WTC11 (cell line): Measurements from ENCODE around the gene SETSIP. TPM values are rescaled to one million over a fixed set of nuclear protein-coding genes. Genes with fewer than 3 reads are reported as not detected.

Experiments used
- ATAC-seq: fragments of 200-7000 bp; cut with Tn5 transposase; 2 replicates; pipeline ENCODE4 v1.10.0; 2021; ENCODE audit warnings: mild to moderate bottlenecking, moderate library complexity
- CTCF ChIA-PET: fragments of 300-600 bp; sonication (Branson Sonifier 250); formaldehyde crosslinking; loops from one replicate; lab custom pipeline; 2021; ENCODE audit warnings: antibody characterized with exemption; lab: Charles Lee
- POLR2A ChIA-PET: fragments of 350-600 bp; sonication (Branson Sonifier 250); formaldehyde crosslinking; loops from one replicate; lab custom pipeline; 2021; ENCODE audit warnings: antibody characterized with exemption; lab: Charles Lee
- DNase-seq: peaks from one replicate; pipeline ENCODE4 v3.0.0; 2021; ENCODE audit warnings: low spot score
- H3K27ac Mint-ChIP-seq: 2 replicates; pipeline ENCODE4 v1.8.0; 2021; ENCODE audit warnings: mixed read lengths
- H3K27me3 Mint-ChIP-seq: 2 replicates; pipeline ENCODE4 v1.8.0; 2021; ENCODE audit warnings: low read depth, mild to moderate bottlenecking, moderate library complexity, mixed read lengths
- H3K36me3 Mint-ChIP-seq: 2 replicates; pipeline ENCODE4 v1.8.0; 2021; ENCODE audit warnings: mixed read lengths
- H3K4me1 Mint-ChIP-seq: 2 replicates; pipeline ENCODE4 v1.8.0; 2022; ENCODE audit warnings: mixed read lengths
- H3K4me3 Mint-ChIP-seq: 2 replicates; pipeline ENCODE4 v1.8.0; 2021; ENCODE audit warnings: mild to moderate bottlenecking, moderate library complexity, mixed read lengths
- H3K9me3 Mint-ChIP-seq: 2 replicates; pipeline ENCODE4 v1.8.0; 2021; ENCODE audit warnings: mixed read lengths
- ATF1 ChIP-seq: sonication (generic); formaldehyde crosslinking; IDR thresholded peaks from 2 replicates; pipeline ENCODE4 v1.8.1; 2023; ENCODE audit warnings: mild to moderate bottlenecking, moderate library complexity, missing genetic modification reagents
- ELF4 ChIP-seq: sonication (generic); formaldehyde crosslinking; IDR thresholded peaks from 2 replicates; pipeline ENCODE4 v1.8.1; 2022; ENCODE audit warnings: low read depth, mild to moderate bottlenecking, moderate library complexity, missing genetic modification reagents
- FOXK1 ChIP-seq: sonication (generic); formaldehyde crosslinking; IDR thresholded peaks from 2 replicates; pipeline ENCODE4 v1.8.0; 2022; ENCODE audit warnings: mild to moderate bottlenecking, moderate library complexity, missing genetic modification reagents
- IRF2 ChIP-seq: sonication (generic); formaldehyde crosslinking; IDR thresholded peaks from 2 replicates; pipeline ENCODE4 v1.8.0; 2022; ENCODE audit warnings: low read depth, missing genetic modification reagents, borderline replicate concordance
- MYBL2 ChIP-seq: sonication (generic); formaldehyde crosslinking; IDR thresholded peaks from 2 replicates; pipeline ENCODE4 v1.8.1; 2023; ENCODE audit warnings: mild to moderate bottlenecking, moderate library complexity, missing genetic modification reagents
- NFE2L1 ChIP-seq: sonication (generic); formaldehyde crosslinking; IDR thresholded peaks from 2 replicates; pipeline ENCODE4 v1.8.1; 2023; ENCODE audit warnings: missing genetic modification reagents
- PRRX2 ChIP-seq: fragments of 250-450 bp; sonication (Bioruptor Pico); IDR thresholded peaks from 2 replicates; pipeline ENCODE4 v1.8.0; 2021; ENCODE audit warnings: mild to moderate bottlenecking
- RORB ChIP-seq: fragments of 250-450 bp; sonication (Bioruptor Pico); IDR thresholded peaks from 2 replicates; pipeline ENCODE4 v1.9.0; 2021; ENCODE audit warnings: mild to moderate bottlenecking
- TCF7 ChIP-seq: sonication (generic); formaldehyde crosslinking; IDR thresholded peaks from 2 replicates; pipeline ENCODE4 v1.8.0; 2022; ENCODE audit warnings: mild to moderate bottlenecking, low read depth, missing genetic modification reagents, moderate library complexity
- TEAD4 ChIP-seq: sonication (generic); formaldehyde crosslinking; IDR thresholded peaks from 2 replicates; pipeline ENCODE4 v1.8.0; 2022; ENCODE audit warnings: mild to moderate bottlenecking, missing genetic modification reagents
- ZNF263 ChIP-seq: sonication (generic); formaldehyde crosslinking; IDR thresholded peaks from 2 replicates; pipeline ENCODE4 v1.8.1; 2022; ENCODE audit warnings: low read depth, mild to moderate bottlenecking, moderate library complexity, missing genetic modification reagents
- total RNA-seq: library from RNA; stranded (reverse); gene quantifications from 3 replicates; pipeline ENCODE4 v1.2.3, GENCODE V29; 2021
- TF ChIP-seq, protein P1 (sequence below): fragments of 250-450 bp; sonication (Bioruptor Pico); IDR thresholded peaks from 2 replicates; pipeline ENCODE4 v2.1.2; 2022; ENCODE audit warnings: mild to moderate bottlenecking, moderate library complexity
- TF ChIP-seq, protein P2 (sequence below): sonication (generic); formaldehyde crosslinking; IDR thresholded peaks from 2 replicates; pipeline ENCODE4 v1.8.1; 2023; ENCODE audit warnings: mild to moderate bottlenecking, missing genetic modification reagents, borderline replicate concordance
- TF ChIP-seq, protein P3 (sequence below): sonication (generic); formaldehyde crosslinking; IDR thresholded peaks from 2 replicates; pipeline ENCODE4 v1.8.1; 2023; ENCODE audit warnings: mild to moderate bottlenecking, missing genetic modification reagents
- TF ChIP-seq, protein P4 (sequence below): sonication (generic); formaldehyde crosslinking; conservative IDR thresholded peaks from 2 replicates; pipeline ENCODE4 v1.8.1; 2022; ENCODE audit warnings: mild to moderate bottlenecking, missing genetic modification reagents
- TF ChIP-seq, protein P5 (sequence below): fragments of 250-450 bp; sonication (Bioruptor Pico); IDR thresholded peaks from 2 replicates; pipeline ENCODE4 v1.9.0; 2021; ENCODE audit warnings: mild to moderate bottlenecking
- TF ChIP-seq, protein P6 (sequence below): sonication (generic); formaldehyde crosslinking; IDR thresholded peaks from 2 replicates; pipeline ENCODE4 v1.8.1; 2022; ENCODE audit warnings: mild to moderate bottlenecking, missing genetic modification reagents, moderate library complexity, borderline replicate concordance
- TF ChIP-seq, protein P7 (sequence below): fragments of 250-450 bp; sonication (Bioruptor Pico); conservative IDR thresholded peaks from 2 replicates; pipeline ENCODE4 v1.9.0; 2021; ENCODE audit warnings: mild to moderate bottlenecking

SETSIP gene
- total RNA-seq, 1 experiment from 2014 or later = not detected

DNA sequence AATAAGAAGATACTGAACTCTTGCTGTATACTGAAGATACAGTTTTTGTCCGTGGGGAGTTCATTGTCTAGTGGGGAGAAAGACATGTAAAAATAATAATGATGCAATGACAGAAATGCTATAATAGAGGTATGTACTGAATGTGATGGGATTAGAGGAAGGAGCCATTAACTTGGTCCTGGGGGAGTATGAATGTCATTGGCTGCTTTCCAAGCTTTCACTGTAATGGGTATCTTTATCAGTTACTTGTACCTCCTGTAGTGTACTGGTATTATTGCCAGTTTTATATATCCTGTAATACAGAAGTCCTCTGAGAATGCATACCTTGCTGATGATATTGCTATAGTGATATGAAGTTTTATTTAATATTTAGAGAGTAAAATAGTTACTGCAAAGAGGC lies 12.3 kb upstream of the SETSIP start (continued):
- TF ChIP-seq, protein P1, sequence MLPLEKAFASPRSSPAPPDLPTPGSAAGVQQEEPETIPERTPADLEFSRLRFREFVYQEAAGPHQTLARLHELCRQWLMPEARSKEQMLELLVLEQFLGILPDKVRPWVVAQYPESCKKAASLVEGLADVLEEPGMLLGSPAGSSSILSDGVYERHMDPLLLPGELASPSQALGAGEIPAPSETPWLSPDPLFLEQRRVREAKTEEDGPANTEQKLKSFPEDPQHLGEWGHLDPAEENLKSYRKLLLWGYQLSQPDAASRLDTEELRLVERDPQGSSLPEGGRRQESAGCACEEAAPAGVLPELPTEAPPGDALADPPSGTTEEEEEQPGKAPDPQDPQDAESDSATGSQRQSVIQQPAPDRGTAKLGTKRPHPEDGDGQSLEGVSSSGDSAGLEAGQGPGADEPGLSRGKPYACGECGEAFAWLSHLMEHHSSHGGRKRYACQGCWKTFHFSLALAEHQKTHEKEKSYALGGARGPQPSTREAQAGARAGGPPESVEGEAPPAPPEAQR (CRISPR knock-in tag) = no peak
- TF ChIP-seq, protein P2, sequence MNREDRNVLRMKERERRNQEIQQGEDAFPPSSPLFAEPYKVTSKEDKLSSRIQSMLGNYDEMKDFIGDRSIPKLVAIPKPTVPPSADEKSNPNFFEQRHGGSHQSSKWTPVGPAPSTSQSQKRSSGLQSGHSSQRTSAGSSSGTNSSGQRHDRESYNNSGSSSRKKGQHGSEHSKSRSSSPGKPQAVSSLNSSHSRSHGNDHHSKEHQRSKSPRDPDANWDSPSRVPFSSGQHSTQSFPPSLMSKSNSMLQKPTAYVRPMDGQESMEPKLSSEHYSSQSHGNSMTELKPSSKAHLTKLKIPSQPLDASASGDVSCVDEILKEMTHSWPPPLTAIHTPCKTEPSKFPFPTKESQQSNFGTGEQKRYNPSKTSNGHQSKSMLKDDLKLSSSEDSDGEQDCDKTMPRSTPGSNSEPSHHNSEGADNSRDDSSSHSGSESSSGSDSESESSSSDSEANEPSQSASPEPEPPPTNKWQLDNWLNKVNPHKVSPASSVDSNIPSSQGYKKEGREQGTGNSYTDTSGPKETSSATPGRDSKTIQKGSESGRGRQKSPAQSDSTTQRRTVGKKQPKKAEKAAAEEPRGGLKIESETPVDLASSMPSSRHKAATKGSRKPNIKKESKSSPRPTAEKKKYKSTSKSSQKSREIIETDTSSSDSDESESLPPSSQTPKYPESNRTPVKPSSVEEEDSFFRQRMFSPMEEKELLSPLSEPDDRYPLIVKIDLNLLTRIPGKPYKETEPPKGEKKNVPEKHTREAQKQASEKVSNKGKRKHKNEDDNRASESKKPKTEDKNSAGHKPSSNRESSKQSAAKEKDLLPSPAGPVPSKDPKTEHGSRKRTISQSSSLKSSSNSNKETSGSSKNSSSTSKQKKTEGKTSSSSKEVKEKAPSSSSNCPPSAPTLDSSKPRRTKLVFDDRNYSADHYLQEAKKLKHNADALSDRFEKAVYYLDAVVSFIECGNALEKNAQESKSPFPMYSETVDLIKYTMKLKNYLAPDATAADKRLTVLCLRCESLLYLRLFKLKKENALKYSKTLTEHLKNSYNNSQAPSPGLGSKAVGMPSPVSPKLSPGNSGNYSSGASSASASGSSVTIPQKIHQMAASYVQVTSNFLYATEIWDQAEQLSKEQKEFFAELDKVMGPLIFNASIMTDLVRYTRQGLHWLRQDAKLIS = no peak
- TF ChIP-seq TCF7 (CRISPR knock-in tag) = no peak
- TF ChIP-seq, protein P3, sequence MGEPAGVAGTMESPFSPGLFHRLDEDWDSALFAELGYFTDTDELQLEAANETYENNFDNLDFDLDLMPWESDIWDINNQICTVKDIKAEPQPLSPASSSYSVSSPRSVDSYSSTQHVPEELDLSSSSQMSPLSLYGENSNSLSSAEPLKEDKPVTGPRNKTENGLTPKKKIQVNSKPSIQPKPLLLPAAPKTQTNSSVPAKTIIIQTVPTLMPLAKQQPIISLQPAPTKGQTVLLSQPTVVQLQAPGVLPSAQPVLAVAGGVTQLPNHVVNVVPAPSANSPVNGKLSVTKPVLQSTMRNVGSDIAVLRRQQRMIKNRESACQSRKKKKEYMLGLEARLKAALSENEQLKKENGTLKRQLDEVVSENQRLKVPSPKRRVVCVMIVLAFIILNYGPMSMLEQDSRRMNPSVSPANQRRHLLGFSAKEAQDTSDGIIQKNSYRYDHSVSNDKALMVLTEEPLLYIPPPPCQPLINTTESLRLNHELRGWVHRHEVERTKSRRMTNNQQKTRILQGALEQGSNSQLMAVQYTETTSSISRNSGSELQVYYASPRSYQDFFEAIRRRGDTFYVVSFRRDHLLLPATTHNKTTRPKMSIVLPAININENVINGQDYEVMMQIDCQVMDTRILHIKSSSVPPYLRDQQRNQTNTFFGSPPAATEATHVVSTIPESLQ = no peak

DNA sequence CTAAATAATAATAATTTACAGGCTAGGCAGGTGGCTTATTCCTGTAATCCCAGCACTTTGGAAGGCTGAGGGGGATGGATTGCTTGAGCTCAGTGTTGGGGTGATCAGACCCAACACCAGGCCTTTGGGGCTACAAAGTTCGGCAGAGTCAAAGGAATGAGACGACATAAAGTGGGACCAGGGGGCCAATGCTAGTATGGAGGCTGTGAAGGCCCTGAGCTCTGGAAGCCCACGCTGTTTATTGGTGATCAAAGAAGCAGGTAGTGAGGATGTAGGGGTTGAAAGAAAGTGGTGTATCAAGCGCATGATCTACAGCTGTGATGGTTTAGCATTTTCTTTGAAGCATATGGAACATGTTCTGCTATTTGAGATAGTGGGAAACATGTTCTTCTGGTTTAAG lies 10.5 kb upstream of the SETSIP start:
- Mint-ChIP-seq H3K27me3 (no peaks in the 10 kb centered on the region; the same call in 1 of the 2 replicates), H3K36me3 (peaks cover 36% of the 10 kb centered on the region), H3K9me3 (peaks cover 41% of the 10 kb centered on the region), H3K4me3 (no peak overlapping the region), H3K27ac (no peak overlapping the region), H3K4me1 (no peaks in the 10 kb centered on the region)
- POLR2A ChIA-PET = no interaction called here
- CTCF ChIA-PET = no interaction called here
- ATAC-seq (no peak), DNase-seq (no peak)
- TF ChIP-seq ATF1 (CRISPR knock-in tag) (no peak), IRF2 (CRISPR knock-in tag) (no peak), TEAD4 (no peak), ZNF263 (CRISPR knock-in tag) (no peak), PRRX2 (CRISPR knock-in tag) (no peak), NFE2L1 (CRISPR knock-in tag) (no peak), ELF4 (CRISPR knock-in tag) (no peak), RORB (no peak), FOXK1 (CRISPR knock-in tag) (no peak), MYBL2 (CRISPR knock-in tag) (no peak)
- TF ChIP-seq, protein P4, sequence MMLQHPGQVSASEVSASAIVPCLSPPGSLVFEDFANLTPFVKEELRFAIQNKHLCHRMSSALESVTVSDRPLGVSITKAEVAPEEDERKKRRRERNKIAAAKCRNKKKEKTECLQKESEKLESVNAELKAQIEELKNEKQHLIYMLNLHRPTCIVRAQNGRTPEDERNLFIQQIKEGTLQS (CRISPR knock-in tag) = no peak
- TF ChIP-seq, protein P5, sequence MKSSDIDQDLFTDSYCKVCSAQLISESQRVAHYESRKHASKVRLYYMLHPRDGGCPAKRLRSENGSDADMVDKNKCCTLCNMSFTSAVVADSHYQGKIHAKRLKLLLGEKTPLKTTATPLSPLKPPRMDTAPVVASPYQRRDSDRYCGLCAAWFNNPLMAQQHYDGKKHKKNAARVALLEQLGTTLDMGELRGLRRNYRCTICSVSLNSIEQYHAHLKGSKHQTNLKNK = no peak
- TF ChIP-seq, protein P6, sequence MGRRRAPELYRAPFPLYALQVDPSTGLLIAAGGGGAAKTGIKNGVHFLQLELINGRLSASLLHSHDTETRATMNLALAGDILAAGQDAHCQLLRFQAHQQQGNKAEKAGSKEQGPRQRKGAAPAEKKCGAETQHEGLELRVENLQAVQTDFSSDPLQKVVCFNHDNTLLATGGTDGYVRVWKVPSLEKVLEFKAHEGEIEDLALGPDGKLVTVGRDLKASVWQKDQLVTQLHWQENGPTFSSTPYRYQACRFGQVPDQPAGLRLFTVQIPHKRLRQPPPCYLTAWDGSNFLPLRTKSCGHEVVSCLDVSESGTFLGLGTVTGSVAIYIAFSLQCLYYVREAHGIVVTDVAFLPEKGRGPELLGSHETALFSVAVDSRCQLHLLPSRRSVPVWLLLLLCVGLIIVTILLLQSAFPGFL = no peak
- TF ChIP-seq, protein P7, sequence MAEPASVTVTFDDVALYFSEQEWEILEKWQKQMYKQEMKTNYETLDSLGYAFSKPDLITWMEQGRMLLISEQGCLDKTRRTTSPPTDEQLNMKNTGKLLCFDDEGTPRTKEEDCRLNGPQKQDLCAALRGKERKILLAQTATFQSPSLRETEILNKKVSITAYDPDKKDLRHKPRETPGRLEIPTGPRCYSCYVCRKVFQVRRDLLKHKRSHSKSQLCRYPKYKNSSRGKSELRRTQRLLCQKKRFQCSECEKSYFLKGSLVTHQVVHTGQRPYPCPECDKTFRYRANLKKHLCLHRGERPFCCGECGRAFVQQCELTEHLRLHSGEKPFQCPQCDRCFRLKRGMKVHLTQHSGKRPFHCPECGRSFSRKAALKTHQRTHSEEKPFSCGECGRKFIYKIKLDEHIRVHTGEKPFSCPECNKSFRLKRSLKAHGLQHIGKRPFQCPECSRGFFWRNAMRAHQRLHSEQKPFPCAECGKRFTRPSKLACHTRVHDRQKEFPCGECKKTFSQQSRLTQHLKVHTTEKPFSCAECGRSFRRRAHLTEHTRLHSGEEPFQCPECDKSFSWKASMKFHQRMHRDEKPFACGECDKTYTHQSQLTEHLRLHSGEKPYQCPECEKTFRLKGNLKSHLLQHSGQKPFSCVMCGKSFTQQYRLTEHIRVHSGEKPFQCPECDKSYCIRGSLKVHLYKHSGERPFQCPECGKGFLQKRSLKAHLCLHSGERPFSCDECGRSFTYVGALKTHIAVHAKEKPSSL (CRISPR knock-in tag) = no peak
